K562 (cell line): ENCODE results near the gene IQCK. TPM values are rescaled to one million over a fixed set of nuclear protein-coding genes. Genes with fewer than 3 reads are reported as not detected.

ENCODE experiments used
- ATAC-seq: fragments of 200-7000 bp; cut with Tn5 transposase; 3 replicates; pipeline ENCODE4 v1.9.1; 2020; ENCODE audit warnings: moderate library complexity
- BruUV-seq: library from RNA; stranded (reverse); fragments of 400-500 nt; replicated peaks from 2 replicates; lab custom pipeline; 2021; lab: Mats Ljungman, UMichigan
- CTCF ChIA-PET: fragments of 300-600 bp; formaldehyde crosslinking; extraction: SDS; loops from one replicate; lab custom pipeline; 2021; ENCODE audit warnings: low intra/inter-chr PET ratio; lab: Yijun Ruan, JAX
- POLR2A ChIA-PET: fragments of 300-600, 350-650 bp; sonication (Branson Sonifier 250); formaldehyde crosslinking; extraction: SDS; loops from one replicate; lab custom pipeline; 2021; ENCODE audit warnings: antibody characterized with exemption, inconsistent platforms; lab: Yijun Ruan, JAX
- DNase-seq, 4 experiments: peaks; one replicate each; pipeline versions ENCODE4 v3.0.0 to v3.0.0-alpha.2; 2011 to 2018; ENCODE audit warnings: low spot score in 3 of 4, mixed read lengths in 3 of 4; ENCODE audit errors: extremely low read depth in 1 of 4
- FAIRE-seq: peaks from 2 replicates; lab custom pipeline; 2011; peaks lifted over from hg19 to GRCh38; lab: Jason Lieb, UNC
- H2AFZ ChIP-seq: 2 replicates; pipeline ENCODE4 v1.6.0; 2011; ENCODE audit warnings: low read depth, low read length, control low read depth, inconsistent platforms
- H3K27ac ChIP-seq: fragments of 200-600 bp; 3 replicates; pipeline ENCODE4 v1.8.0; 2011; ENCODE audit warnings: low read depth, mild to moderate bottlenecking, control low read depth, inconsistent platforms, low read length, moderate library complexity, mixed read lengths; ENCODE audit errors: extremely low read depth
- H3K27me3 ChIP-seq, 2 experiments: fragments of 300-600 bp in 1 of 2; 2 replicates in 1 of 2; 3 replicates in 1 of 2; pipeline versions ENCODE4 v1.6.0 to v1.8.0; 2011; ENCODE audit warnings: inconsistent platforms in 2 of 2, low read length in 2 of 2, mild to moderate bottlenecking in 1 of 2, mixed read lengths in 1 of 2, moderate library complexity in 1 of 2; ENCODE audit not compliant: control insufficient read depth in 2 of 2, insufficient read depth in 2 of 2
- H3K36me3 ChIP-seq: fragments of 300-600 bp; 3 replicates; pipeline ENCODE4 v1.8.0; 2011; ENCODE audit warnings: mild to moderate bottlenecking, low read length, inconsistent platforms; ENCODE audit not compliant: control insufficient read depth, insufficient read depth
- H3K4me1 ChIP-seq, 2 experiments: fragments of 200-600 bp in 1 of 2; replicated peaks in 1 of 2; 2 replicates in 1 of 2; 3 replicates in 1 of 2; pipeline versions ENCODE4 v1.5.1 to v1.8.0; 2011; ENCODE audit warnings: inconsistent platforms in 2 of 2, low read length in 2 of 2, mild to moderate bottlenecking in 1 of 2, mixed read lengths in 1 of 2, moderate library complexity in 1 of 2; ENCODE audit not compliant: control insufficient read depth in 2 of 2, insufficient read depth in 2 of 2
- H3K4me2 ChIP-seq: 2 replicates; pipeline ENCODE4 v1.6.1; 2011; ENCODE audit warnings: low read length, control low read depth, inconsistent platforms, mixed read lengths; ENCODE audit not compliant: insufficient read depth
- H3K4me3 ChIP-seq: fragments of 200-600 bp; sonication (generic), shearing (Covaris generic); 2 replicates; pipeline ENCODE4 v1.5.1; 2016; ENCODE audit warnings: control low read depth, inconsistent platforms
- H3K79me2 ChIP-seq: fragments of 200-600 bp; 3 replicates; pipeline ENCODE4 v1.8.0; 2011; ENCODE audit warnings: low read length, inconsistent platforms; ENCODE audit not compliant: control insufficient read depth, insufficient read depth
- H3K9ac ChIP-seq, 2 experiments: 2 replicates each; pipeline versions ENCODE4 v1.6.0 to v1.6.1; 2011; ENCODE audit warnings: low read depth in 2 of 2, low read length in 2 of 2, control low read depth in 1 of 2, inconsistent platforms in 1 of 2, mild to moderate bottlenecking in 1 of 2, mixed read lengths in 1 of 2; ENCODE audit not compliant: insufficient read depth in 1 of 2
- H3K9me1 ChIP-seq: one replicate; pipeline ENCODE4 v1.6.0; 2011; ENCODE audit warnings: inconsistent platforms, mild to moderate bottlenecking, low read length, moderate library complexity; ENCODE audit not compliant: control insufficient read depth, insufficient read depth
- H3K9me3 ChIP-seq: replicated peaks from 2 replicates; pipeline ENCODE4 v1.5.1; 2011; ENCODE audit warnings: low read depth, low read length, inconsistent platforms; ENCODE audit not compliant: control insufficient read depth, insufficient read depth
- H4K20me1 ChIP-seq: replicated peaks from 2 replicates; pipeline ENCODE4 v1.6.1; 2011; ENCODE audit warnings: low read length, inconsistent platforms, mixed read lengths; ENCODE audit not compliant: control insufficient read depth, insufficient read depth
- CHAMP1 ChIP-seq: fragments of 450-650 bp; IDR thresholded peaks from 2 replicates; pipeline ENCODE4 v1.6.1; 2016; ENCODE audit warnings: mild to moderate bottlenecking
- CUX1 ChIP-seq: fragments of 200-800 bp; sonication (Bioruptor generic); IDR thresholded peaks from 2 replicates; pipeline ENCODE4 v1.6.1; 2016; ENCODE audit warnings: missing genetic modification characterization, missing compliant biosample characterization
- EP400 ChIP-seq: fragments of 450-650 bp; IDR thresholded peaks from 2 replicates; pipeline ENCODE4 v1.6.1; 2017; ENCODE audit warnings: antibody characterized with exemption, mild to moderate bottlenecking, moderate library complexity
- FOXP1 ChIP-seq: sonication (generic); formaldehyde crosslinking; IDR thresholded peaks from 2 replicates; pipeline ENCODE4 v1.8.0; 2022; ENCODE audit warnings: mild to moderate bottlenecking, missing genetic modification reagents
- HMG20A ChIP-seq: fragments of 450-650 bp; formaldehyde crosslinking; conservative IDR thresholded peaks from 2 replicates; pipeline ENCODE4 v1.4.0; 2020; ENCODE audit warnings: mild to moderate bottlenecking, mixed read lengths
- MBD2 ChIP-seq: sonication (generic); IDR thresholded peaks from 2 replicates; pipeline ENCODE4 v1.6.1; 2016; ENCODE audit warnings: low read depth, borderline replicate concordance
- POLR2AphosphoS5 ChIP-seq: IDR thresholded peaks from 2 replicates; pipeline ENCODE4 v1.6.1; 2011; ENCODE audit warnings: mild to moderate bottlenecking, low read depth, low read length, moderate library complexity; ENCODE audit not compliant: control insufficient read depth, insufficient read depth
- TCFL5 ChIP-seq: fragments of 250-450 bp; sonication (Bioruptor Pico); conservative IDR thresholded peaks from 2 replicates; pipeline ENCODE4 v1.6.1; 2021; ENCODE audit warnings: mild to moderate bottlenecking, moderate library complexity, matching md5 sums
- TGIF2 ChIP-seq: sonication (generic); formaldehyde crosslinking; IDR thresholded peaks from 2 replicates; pipeline ENCODE4 v1.8.1; 2022; ENCODE audit warnings: mild to moderate bottlenecking, missing genetic modification reagents, moderate library complexity
- ZFP91 ChIP-seq: sonication (generic); formaldehyde crosslinking; IDR thresholded peaks from 2 replicates; pipeline ENCODE4 v1.8.0; 2022; ENCODE audit warnings: mild to moderate bottlenecking, missing genetic modification reagents
- ZNF316 ChIP-seq: fragments of 450-650 bp; IDR thresholded peaks from 2 replicates; pipeline ENCODE4 v1.6.1; 2016
- whole genome bisulfite sequencing: fragments of 100-300 bp; shearing (Covaris generic); methylation state at CpG from one replicate; pipeline ENCODE4 v1.1.6; 2016; ENCODE audit warnings: low coverage, mixed read lengths; ENCODE audit not compliant: insufficient coverage; ENCODE audit errors: missing lambda C conversion rate; 5-methylcytosine and 5-hydroxymethylcytosine counted together
- in situ Hi-C: fragments of 300-500 bp; cut with MboI; formaldehyde crosslinking; loops from 4 replicates; pipeline ENCODE4 v1.15.0; 2018; ENCODE audit warnings: inconsistent platforms, mixed read lengths
- intact Hi-C: fragments of 100-400 bp; cut with micrococcal nuclease; formaldehyde crosslinking; loops from 2 replicates; pipeline ENCODE4 v1.14.2; 2022
- polyA plus RNA-seq, 8 experiments: library from polyadenylated mRNA; depleted of rRNA in 4 of 8; stranded (reverse) in 5 of 8; unstranded in 3 of 8; fragments of >200 nt; fragmentation: Nextera tagmentation in 2 of 8; fragmentation: Illumina TruSeq in 1 of 8; extraction: Ambion mirVana in 2 of 8; extraction: Trizol in 1 of 8; gene quantifications; 2 replicates each; pipeline versions ENCODE4 v1.2.1 to v1.2.3, GENCODE V29; 2011 to 2014; ENCODE audit warnings: inconsistent platforms in 1 of 8, missing spikeins in 1 of 8
- total RNA-seq, 7 experiments: library from RNA; depleted of rRNA in 6 of 7; stranded (reverse); fragments of >200 nt in 6 of 7; fragmentation: Illumina TruSeq in 2 of 7; extraction: Trizol in 2 of 7; gene quantifications; 2 replicates each; pipeline versions ENCODE4 v1.2.1 to v1.2.3, GENCODE V29; 2011 to 2021; ENCODE audit warnings: low replicate concordance in 1 of 7

The IQCK gene
- total and polyA plus RNA-seq, 9 of the 15 experiments (the other 6 are each of a cell fraction or from before 2014, with no cell fraction given): 5.2 to 12.2 (median 7.3) TPM

- H2AFZ ChIP-seq: no peak overlapping the region
- ATAC-seq (no peak), DNase-seq (no peak), FAIRE-seq (no peak)
- no peak overlapping the region for H3K27ac ChIP-seq
- no TSS peak for BruUV-seq
- no peaks in the 10 kb centered on the region for H3K36me3 ChIP-seq
- no peaks in the 10 kb centered on the region for H4K20me1 ChIP-seq
- intact Hi-C loops: no loop called here
- POLR2A ChIA-PET: interaction anchor here (0.7 to 1.3 kb wide), 2 partner anchors 13 to 21 kb away, joined by 3 read pairs; no protein-coding TSS in a partner anchor
- H3K79me2 ChIP-seq: no peaks in the 10 kb centered on the region
- no peak overlapping the region for H3K4me3 ChIP-seq
- no peak overlapping the region for H3K4me2 ChIP-seq
- H3K9me1 ChIP-seq: no peaks in the 10 kb centered on the region
- in situ Hi-C loops: no loop called here
- 63% methylated on average over 9 of the region's 9 CpGs for WGBS
- peaks cover 4 to 10% of the 10 kb centered on the region in 2 experiments; a peak in 3 of 5 replicates for H3K4me1 ChIP-seq
- no peaks in the 10 kb centered on the region for H3K27me3 ChIP-seq
- H3K9me3 ChIP-seq: no peaks in the 10 kb centered on the region
- H3K9ac ChIP-seq: no peak overlapping the region
- CTCF ChIA-PET: no interaction called here
- TF ChIP-seq FOXP1 (no peak), CHAMP1 (no peak), HMG20A (no peak), ZFP91 (CRISPR knock-in tag) (no peak), POLR2AphosphoS5 (no peak), MBD2 (no peak), EP400 (no peak), TGIF2 (CRISPR knock-in tag) (no peak), CUX1 (CRISPR knock-in tag) (no peak), TCFL5 (CRISPR knock-in tag) (no peak), ZNF316 (no peak)
Measured at GRCh38 chr16:19745286-19746010, 27.4 kb downstream of the IQCK start.
